ENCODE results near the gene NPIPB5.
"Not testable (repeated sequence)": the region's sequence is repeated elsewhere in the genome, so short reads cannot be mapped to it uniquely, and the experiment has no call there.

NPIPB5 gene

GRCh38 chr16:22510591-22510990, at the start of gene NPIPB5:
NPIPB5 (plus strand) TSS chr16:22510891; CDS start chr16:22513802, 2,911 bp downstream.
- not testable (repeated sequence) for DNase-seq

GRCh38 chr16:22468846-22469245, 41.8 kb upstream of the NPIPB5 start:
- not testable (repeated sequence) for DNase-seq

- DNase-seq, result not testable (repeated sequence)
These were observed 27.3 kb downstream of the NPIPB5 start for GRCh38 chr16:22537996-22538395.

GRCh38 chr16:22544809-22545208, 34.1 kb downstream of the NPIPB5 start:
- DNase-seq, result not testable (repeated sequence)

GRCh38 chr16:22546630-22547029, 35.9 kb downstream of the NPIPB5 start:
- not testable (repeated sequence) for DNase-seq

GRCh38 chr16:22547170-22547765, 36.6 kb downstream of the NPIPB5 start:
- not testable (repeated sequence) for DNase-seq

GRCh38 chr16:22549853-22550252, 39.2 kb downstream of the NPIPB5 start:
- DNase-seq, result not testable (repeated sequence)

GRCh38 chr16:22551143-22551542, 40.5 kb downstream of the NPIPB5 start:
- not testable (repeated sequence) for DNase-seq

GRCh38 chr16:22551651-22552050, 41.0 kb downstream of the NPIPB5 start:
- not testable (repeated sequence) for DNase-seq

GRCh38 chr16:22556759-22557158, 46.1 kb downstream of the NPIPB5 start:
- not testable (repeated sequence) for DNase-seq

All from NCI-H226 (cell line).